HEK293T (cell line): ENCODE data around the gene PERM1.

ENCODE experiments used
- CTCF ChIA-PET: fragments of 350-600 bp; formaldehyde crosslinking; extraction: SDS; loops from one replicate; lab custom pipeline; 2021; ENCODE audit warnings: antibody characterized with exemption, inconsistent platforms; lab: Yijun Ruan, JAX
- POLR2A ChIA-PET: fragments of 350-600 bp; formaldehyde crosslinking; extraction: SDS; loops from one replicate; lab custom pipeline; 2020; ENCODE audit warnings: antibody characterized with exemption, inconsistent platforms; lab: Yijun Ruan, JAX
- DNase-seq: peaks from one replicate; pipeline ENCODE4 v3.0.0; 2012; ENCODE audit warnings: mixed read lengths; ENCODE audit errors: extremely low spot score
- ARNT ChIP-seq: fragments of 450-650 bp; IDR thresholded peaks from 2 replicates; pipeline ENCODE4 v1.6.1; 2017; ENCODE audit warnings: mild to moderate bottlenecking
- BHLHE40 ChIP-seq: fragments of 450-650 bp; IDR thresholded peaks from 2 replicates; pipeline ENCODE4 v1.6.1; 2016; ENCODE audit warnings: mild to moderate bottlenecking, moderate library complexity, borderline replicate concordance
- CTBP1 ChIP-seq: fragments of 450-650 bp; IDR thresholded peaks from 2 replicates; pipeline ENCODE4 v1.6.1; 2016; ENCODE audit warnings: borderline replicate concordance
- ELF4 ChIP-seq: fragments of 450-650 bp; IDR thresholded peaks from 2 replicates; pipeline ENCODE4 v1.6.1; 2017; ENCODE audit warnings: antibody characterized with exemption
- FOXA1 ChIP-seq: fragments of 450-650 bp; IDR thresholded peaks from 2 replicates; pipeline ENCODE4 v1.6.1; 2016; ENCODE audit warnings: mild to moderate bottlenecking
- FOXK2 ChIP-seq: fragments of 450-650 bp; IDR thresholded peaks from 2 replicates; pipeline ENCODE4 v1.6.1; 2016; ENCODE audit warnings: mild to moderate bottlenecking
- FOXM1 ChIP-seq: fragments of 450-650 bp; IDR thresholded peaks from 2 replicates; pipeline ENCODE4 v1.6.1; 2017; ENCODE audit warnings: mild to moderate bottlenecking, borderline replicate concordance
- HDGF ChIP-seq: fragments of 450-650 bp; IDR thresholded peaks from 2 replicates; pipeline ENCODE4 v1.6.1; 2017; ENCODE audit warnings: antibody characterized with exemption, borderline replicate concordance
- L3MBTL2 ChIP-seq: fragments of 450-650 bp; conservative IDR thresholded peaks from 2 replicates; pipeline ENCODE4 v1.6.1; 2016; ENCODE audit warnings: mild to moderate bottlenecking
- LEF1 ChIP-seq: fragments of 450-650 bp; IDR thresholded peaks from 2 replicates; pipeline ENCODE4 v1.6.1; 2017; ENCODE audit warnings: mild to moderate bottlenecking, borderline replicate concordance
- NFRKB ChIP-seq: fragments of 450-650 bp; IDR thresholded peaks from 2 replicates; pipeline ENCODE4 v1.6.1; 2016; ENCODE audit warnings: mild to moderate bottlenecking, moderate library complexity
- SP1 ChIP-seq: fragments of 450-650 bp; IDR thresholded peaks from 2 replicates; pipeline ENCODE4 v1.6.1; 2017
- SUZ12 ChIP-seq: fragments of 450-650 bp; IDR thresholded peaks from 2 replicates; pipeline ENCODE4 v1.6.1; 2016; ENCODE audit warnings: mild to moderate bottlenecking
- TARDBP ChIP-seq: fragments of 450-650 bp; IDR thresholded peaks from 2 replicates; pipeline ENCODE4 v1.6.1; 2016
- ZNF384 ChIP-seq: fragments of 450-650 bp; IDR thresholded peaks from 2 replicates; pipeline ENCODE4 v1.6.1; 2016
- TF ChIP-seq, protein P1 (sequence below): fragments of 450-650 bp; IDR thresholded peaks from 2 replicates; pipeline ENCODE4 v1.6.1; 2016

The PERM1 gene

DNA sequence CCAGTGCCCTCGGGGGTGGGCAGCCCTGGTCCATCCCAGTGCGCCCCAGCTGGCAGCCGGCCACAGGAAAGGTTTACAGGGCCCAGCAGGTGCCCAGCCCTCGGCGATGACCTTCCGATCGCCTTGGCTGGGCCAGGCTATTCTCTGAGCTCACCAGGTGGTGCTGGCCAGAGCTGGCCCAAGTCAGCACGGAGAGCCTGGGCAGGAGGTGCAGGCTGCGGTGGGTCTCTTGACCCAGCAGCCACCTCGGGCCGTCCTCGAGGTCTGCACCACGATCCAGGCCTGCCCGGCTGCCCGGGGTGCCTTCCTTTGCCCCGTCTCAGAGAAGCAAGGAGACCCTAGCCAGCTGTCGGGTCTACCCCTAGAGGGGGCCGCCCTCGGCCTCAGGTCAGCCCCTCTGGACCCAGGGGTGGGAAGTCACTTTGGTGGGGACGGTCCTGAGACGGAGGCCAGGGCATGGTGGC is 370 bp downstream of the PERM1 start:
- POLR2A ChIA-PET = interaction anchor here (1.3 to 3.1 kb wide), 6 partner anchors 13 to 85 kb away, joined by 3 to 14 read pairs (median 4); partner anchors contain the start of gene HES4
- CTCF ChIA-PET = interaction anchor here (4.2 kb wide), 1 partner anchor 83 kb away, joined by 22 read pairs; no protein-coding TSS in a partner anchor
- DNase-seq = no peak
- TF ChIP-seq BHLHE40 = no peak
- TF ChIP-seq ARNT = no peak
- TF ChIP-seq ZNF384 = no peak
- TF ChIP-seq FOXM1 = no peak
- TF ChIP-seq TARDBP = no peak
- no peak for TF ChIP-seq CTBP1
- no peak for TF ChIP-seq LEF1
- TF ChIP-seq FOXA1 = no peak
- TF ChIP-seq FOXK2 = no peak
- TF ChIP-seq ELF4 = no peak
- TF ChIP-seq NFRKB = no peak
- TF ChIP-seq, protein P1, sequence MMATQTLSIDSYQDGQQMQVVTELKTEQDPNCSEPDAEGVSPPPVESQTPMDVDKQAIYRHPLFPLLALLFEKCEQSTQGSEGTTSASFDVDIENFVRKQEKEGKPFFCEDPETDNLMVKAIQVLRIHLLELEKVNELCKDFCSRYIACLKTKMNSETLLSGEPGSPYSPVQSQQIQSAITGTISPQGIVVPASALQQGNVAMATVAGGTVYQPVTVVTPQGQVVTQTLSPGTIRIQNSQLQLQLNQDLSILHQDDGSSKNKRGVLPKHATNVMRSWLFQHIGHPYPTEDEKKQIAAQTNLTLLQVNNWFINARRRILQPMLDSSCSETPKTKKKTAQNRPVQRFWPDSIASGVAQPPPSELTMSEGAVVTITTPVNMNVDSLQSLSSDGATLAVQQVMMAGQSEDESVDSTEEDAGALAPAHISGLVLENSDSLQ = no peak
- no peak for TF ChIP-seq L3MBTL2
- TF ChIP-seq SP1 = no peak
- TF ChIP-seq SUZ12 = no peak
- TF ChIP-seq HDGF = no peak

DNA sequence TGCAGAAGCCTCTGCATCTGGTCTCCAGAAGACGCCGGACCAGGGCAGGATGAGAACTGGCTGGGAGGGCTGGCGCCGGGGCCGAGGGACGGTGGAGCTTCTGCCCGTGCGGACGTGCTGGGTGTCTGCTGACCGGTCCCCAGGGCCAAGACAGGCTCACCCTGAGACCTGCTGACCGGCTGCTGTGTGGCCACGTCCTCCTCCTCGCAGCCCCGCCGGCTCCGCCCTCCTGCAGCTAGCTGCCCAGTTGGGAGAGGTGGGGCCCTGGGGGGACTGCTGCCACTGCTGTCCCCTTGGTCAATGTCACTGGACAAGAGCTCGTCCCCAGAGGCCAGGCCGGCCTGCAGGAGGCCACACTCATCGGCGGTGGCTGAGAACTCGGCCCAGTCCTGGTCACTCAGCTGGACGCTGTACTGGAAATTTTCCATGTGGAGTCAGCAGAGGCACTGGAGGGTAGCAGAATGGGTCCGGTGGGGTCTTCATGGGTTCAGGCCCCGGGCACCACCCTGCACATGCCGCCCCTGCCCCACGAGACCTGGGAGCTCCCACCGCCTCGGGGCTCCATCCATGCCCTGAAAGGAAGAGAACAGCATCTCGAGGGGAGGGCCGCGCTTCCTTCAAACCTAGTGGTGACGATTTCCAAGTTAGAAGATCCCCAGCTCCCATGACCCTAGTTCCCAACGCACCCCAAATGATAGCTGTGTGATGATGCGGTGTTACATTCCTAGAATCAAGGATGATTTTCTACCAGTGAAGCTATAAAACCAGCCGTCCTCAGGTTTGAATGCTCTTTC is 1.1 kb downstream of the PERM1 start:
- TF ChIP-seq ZNF384 (no peak), BHLHE40 (no peak), CTBP1 (no peak), LEF1 (no peak), NFRKB (no peak), TARDBP (no peak), FOXM1 (no peak), SP1 (no peak), FOXA1 (no peak), HDGF (no peak), SUZ12 (no peak), ARNT (no peak), FOXK2 (no peak), ELF4 (no peak), L3MBTL2 (no peak)
- TF ChIP-seq, protein P1 = no peak
- ChIA-PET POLR2A (interaction anchor here (1.3 to 3.1 kb wide), 6 partner anchors 13 to 86 kb away, joined by 3 to 14 read pairs (median 4); partner anchors contain the start of gene HES4), CTCF (interaction anchor here (0.9 kb wide), 1 partner anchor 13 kb away, joined by 3 read pairs; no protein-coding TSS in a partner anchor)
- no peak for DNase-seq

DNA sequence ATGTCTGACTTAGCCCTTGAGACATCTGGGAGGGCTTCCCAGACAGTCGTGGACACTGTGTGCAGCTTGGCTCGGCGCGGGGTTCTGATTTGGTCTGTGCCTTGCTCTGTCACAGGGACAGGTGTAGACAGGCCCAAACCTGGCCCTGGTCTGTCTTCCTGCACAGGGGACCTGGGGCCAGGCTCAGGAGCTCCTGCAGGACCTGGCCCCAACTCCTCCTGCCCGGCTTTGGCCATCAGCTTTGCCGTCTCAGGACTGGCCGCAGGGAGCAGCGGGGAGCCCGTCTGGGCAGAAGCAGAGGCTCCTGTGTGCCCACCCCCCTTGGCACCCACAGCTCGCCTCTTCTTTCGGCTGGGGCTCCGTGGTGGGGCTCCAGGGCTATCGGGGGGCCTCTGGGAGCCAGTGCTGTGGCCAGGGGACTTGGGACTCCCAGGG is 1.7 kb downstream of the PERM1 start:
- TF ChIP-seq FOXA1 = no peak
- no peak for TF ChIP-seq LEF1
- no peak for TF ChIP-seq ARNT
- no peak for TF ChIP-seq HDGF
- no peak for TF ChIP-seq TARDBP
- no peak for TF ChIP-seq SUZ12
- no peak for TF ChIP-seq ELF4
- TF ChIP-seq L3MBTL2 = no peak
- TF ChIP-seq, protein P1 = no peak
- no peak for TF ChIP-seq CTBP1
- no peak for TF ChIP-seq NFRKB
- TF ChIP-seq ZNF384 = no peak
- TF ChIP-seq FOXK2 = no peak
- no peak for TF ChIP-seq FOXM1
- TF ChIP-seq SP1 = no peak
- no peak for TF ChIP-seq BHLHE40
- ChIA-PET POLR2A (interaction anchor here (0.7 to 3.1 kb wide), 6 partner anchors 12 to 22 kb away, joined by 3 to 14 read pairs (median 4); partner anchors contain the start of gene HES4), CTCF (interaction anchor here (0.9 kb wide), 1 partner anchor 12 kb away, joined by 3 read pairs; no protein-coding TSS in a partner anchor)
- DNase-seq = no peak

DNA sequence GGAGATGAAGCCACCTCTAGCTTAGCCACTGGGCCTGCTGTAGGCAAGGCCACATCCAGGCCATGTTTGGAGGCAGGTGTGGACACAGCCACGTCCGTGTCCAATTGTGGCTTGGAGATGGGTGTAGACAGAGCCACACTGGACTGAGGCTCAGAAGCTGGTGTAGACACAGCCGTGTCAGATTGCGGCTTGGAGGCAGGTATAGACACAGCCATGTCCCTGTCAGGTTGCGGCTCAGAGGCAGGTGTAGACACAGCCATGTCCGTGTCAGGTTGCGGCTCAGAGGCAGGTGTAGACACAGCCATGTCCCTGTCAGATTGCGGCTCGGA is 2.2 kb downstream of the PERM1 start:
- POLR2A ChIA-PET = interaction anchor here (0.7 to 3.1 kb wide), 4 partner anchors 13 to 22 kb away, joined by 3 to 14 read pairs (median 8); no protein-coding TSS in a partner anchor
- CTCF ChIA-PET = no interaction called here
- DNase-seq = no peak
- TF ChIP-seq FOXK2 (no peak), NFRKB (no peak), SUZ12 (no peak)

DNA sequence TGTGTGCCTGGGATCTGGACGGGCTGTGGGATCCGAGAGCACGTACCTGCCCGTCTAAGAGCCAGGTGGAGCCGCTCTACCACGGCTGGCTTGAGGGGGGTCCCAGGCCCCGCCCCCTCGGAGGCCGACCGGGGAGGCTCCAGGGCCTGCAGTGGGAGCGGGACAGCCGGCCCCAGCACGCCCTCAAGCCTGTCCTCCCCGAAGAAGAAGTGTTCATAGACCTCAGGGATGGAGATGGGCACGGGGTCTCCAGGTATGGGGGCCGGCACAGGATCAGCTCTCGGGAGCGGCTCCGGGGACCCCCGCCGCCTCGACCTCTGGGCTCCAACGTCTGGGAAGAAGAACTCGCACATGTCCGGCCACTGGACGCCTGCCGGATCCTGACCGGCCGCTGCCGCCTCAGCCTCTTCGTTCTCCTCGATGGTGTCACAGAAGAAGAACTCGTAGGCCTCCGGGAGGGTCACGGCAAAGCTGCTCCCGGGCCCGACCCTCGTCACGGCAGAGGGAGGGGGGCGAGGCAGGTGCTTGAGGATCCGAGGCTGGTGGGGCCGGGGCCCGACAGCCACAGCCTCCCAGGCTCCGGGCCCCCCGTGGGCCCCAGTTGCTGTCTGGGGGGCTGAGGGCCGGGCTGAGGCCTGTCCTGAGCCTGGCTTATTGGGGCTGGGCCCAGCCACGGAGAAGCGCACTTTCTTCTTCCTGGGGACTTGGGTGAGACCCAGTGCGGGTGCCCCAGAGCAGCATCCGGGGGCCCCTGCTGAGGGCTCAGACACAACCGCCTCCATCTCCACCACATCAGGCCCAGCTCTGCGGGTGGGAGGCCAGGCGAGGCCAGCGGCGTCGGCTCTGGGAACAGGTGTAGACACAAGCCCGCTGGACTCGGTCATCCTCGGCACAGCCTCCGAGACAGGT is 2.8 kb downstream of the PERM1 start:
- TF ChIP-seq ELF4 (no peak), FOXM1 (no peak), HDGF (no peak), FOXK2 (no peak), NFRKB (no peak), SUZ12 (no peak), L3MBTL2 (no peak), BHLHE40 (no peak), FOXA1 (no peak), ARNT (no peak), LEF1 (no peak), TARDBP (no peak), ZNF384 (no peak), SP1 (no peak), CTBP1 (no peak)
- TF ChIP-seq, protein P1 = no peak

More for the DNA sequence above, 2.8 kb downstream of the PERM1 start:
- DNase-seq = no peak
- CTCF ChIA-PET = no interaction called here
- POLR2A ChIA-PET = interaction anchor here (1.1 to 3.1 kb wide), 3 partner anchors 14 to 23 kb away, joined by 3 to 14 read pairs (median 12); no protein-coding TSS in a partner anchor
